Heart left ventricle (tissue), 16 donors: Measurements from ENCODE around the gene NOVA2. TPM values are rescaled to one million over a fixed set of nuclear protein-coding genes. Genes with fewer than 3 reads are reported as not detected.
A peak's percentile ranks its signal among the peaks of the same experiment; 100 is the strongest.

Source experiments
- ATAC-seq, 4 donors: fragments of 200-7000 bp; cut with Tn5 transposase; one replicate each; pipeline ENCODE4 v1.9.1; 2020 to 2022; ENCODE audit warnings: moderate library complexity in 4 of 4, mild to moderate bottlenecking in 3 of 4, moderate number of reproducible peaks in 1 of 4
- DNase-seq, 5 donors: peaks; one replicate each; pipeline ENCODE4 v3.0.0-alpha.2; 2020
- H3K27ac ChIP-seq, 12 donors: fragments of 200-600 bp; sonication (generic) in 4 of 12; one replicate each; pipeline versions ENCODE4 v1.5.0 to v1.8.0; 2016 to 2022; ENCODE audit warnings: mild to moderate bottlenecking in 2 of 12
- H3K27me3 ChIP-seq, 9 donors: fragments of 200-600 bp; sonication (generic) in 2 of 9; one replicate each; pipeline versions ENCODE4 v1.5.1 to v1.8.0; 2016 to 2022; ENCODE audit warnings: mild to moderate bottlenecking in 3 of 9
- H3K36me3 ChIP-seq, 9 donors: fragments of 200-600 bp; sonication (generic) in 2 of 9; one replicate each; pipeline versions ENCODE4 v1.5.0 to v1.8.0; 2018 to 2022; ENCODE audit warnings: mild to moderate bottlenecking in 2 of 9
- H3K4me1 ChIP-seq, 12 donors: fragments of 200-600 bp; sonication (generic) in 4 of 12; one replicate each; pipeline versions ENCODE4 v1.5.0 to v1.8.0; 2016 to 2022; ENCODE audit warnings: mild to moderate bottlenecking in 3 of 12
- H3K4me3 ChIP-seq, 12 donors: fragments of 200-600 bp; sonication (generic) in 4 of 12; one replicate each; pipeline versions ENCODE4 v1.5.0 to v1.8.0; 2017 to 2022; ENCODE audit warnings: mild to moderate bottlenecking in 9 of 12, moderate library complexity in 4 of 12
- H3K9me3 ChIP-seq, 12 donors: fragments of 200-600 bp; sonication (generic) in 4 of 12; one replicate each; pipeline versions ENCODE4 v1.5.0 to v1.8.0; 2016 to 2022; ENCODE audit warnings: mild to moderate bottlenecking in 1 of 12
- CTCF ChIP-seq, 12 donors: fragments of 200-600 bp; sonication (generic) in 4 of 12; IDR thresholded peaks; one replicate each; pipeline versions ENCODE4 v1.5.0 to v1.8.0; 2018 to 2022; ENCODE audit warnings: antibody characterized with exemption in 12 of 12, mild to moderate bottlenecking in 5 of 12
- POLR2A ChIP-seq, 2 donors: fragments of 450-650 bp; IDR thresholded peaks; one replicate each; pipeline ENCODE4 v1.6.1; 2017; ENCODE audit warnings: antibody characterized with exemption in 2 of 2, mild to moderate bottlenecking in 2 of 2, moderate library complexity in 2 of 2
- WGBS, 4 donors: extraction: QIAGEN DNeasy Blood & Tissue Kit in 2 of 4; methylation state at CpG; one replicate each; pipeline versions ENCODE4 v1.1.5 to v1.1.7; 2013 to 2018; 5-methylcytosine and 5-hydroxymethylcytosine counted together
- intact Hi-C, 10 donors: fragments of 100-400 bp; cut with DNase I; formaldehyde crosslinking; loops; one replicate each; pipeline versions ENCODE4 v1.11.1 to v1.14.2; 2022
- polyA plus RNA-seq, 2 donors: library from polyadenylated mRNA; stranded (reverse); fragments of 200-250 nt; gene quantifications; one replicate each; pipeline ENCODE4 v1.2.3, GENCODE V29; 2013
- total RNA-seq, 9 donors: library from RNA; depleted of rRNA in 2 of 9; stranded (reverse); fragments of >200 nt in 2 of 9; fragmentation: NEBNext Ultra II Directional in 3 of 9; extraction: Animal tissue kit (Norgen Biotek cat#: 25700) in 3 of 9; gene quantifications; one replicate each; pipeline versions ENCODE4 v1.1.0 to v1.2.4, GENCODE V29; 2016 to 2023
- donor health status: ischemic (EF 13 %, LVEDD 7.1; RV severe dilation, severe dysfunction).
- donor health status: healthy with polysubstance abuse.
- donor health status: DM: no; HTN: yes; CAD: no.
- donor health status: DM: no; HTN: no; CAD: no.
- donor health status: ischemic (EF 25% LVEDD 6.9; RV normal size, moderate dysfunction).
- donor health status: ischemic (EF 25% LVEDD 5.7; RV mildly dilated, moderate dysfunction).
- donor health status: healthy.
- donor health status: DM: yes; HTN: yes; CAD: no.
- donor health status: ischemic (EF 35%, LVEDD 5.7; RV mildly dilated, moderate dysfunction).
- donor health status: nonischemic (EF 11% LVEDD 7.7; RV severe dilation, severe dysfunction).
- donor health status: DM: yes; HTN: yes; CAD: no.
- donor health status: PGD.
- donor health status: ischemic (EF 29% LVEDD 5.4; RV normal size, mild dysfunction).
- donor health status: nonischemic (EF 23%, LVEDD 6.1; RV moderate dilation, normal function).

The NOVA2 gene
- total and polyA plus RNA-seq, 11 donors = 2.2 to 10.0 (median 4.8) TPM

GRCh38 chr19:45934551-45935230 lies 39.0 kb downstream of the NOVA2 start:
- Histone ChIP-seq H3K4me1 (peaks cover 0 to 7% (median 0%) of the 10 kb centered on the region in 12 donors), H3K36me3 (peaks cover 0 to 5% (median 0%) of the 10 kb centered on the region in 9 donors), H3K27ac (no peak overlapping the region), H3K27me3 (peaks cover 0 to 43% (median 11%) of the 10 kb centered on the region in 9 donors), H3K9me3 (no peaks in the 10 kb centered on the region), H3K4me3 (no peak overlapping the region)
- ATAC-seq (no peak), DNase-seq (no peak)
- intact Hi-C loops = no loop called here
- TF ChIP-seq CTCF (IDR thresholded peaks at IDR 0.05) (no peak), POLR2A (IDR thresholded peaks at IDR 0.05) (no peak)
- WGBS, 4 donors = 34 to 42% (median 39%) methylated on average over 19 of the region's 19 CpGs

GRCh38 chr19:45933759-45934158 lies 39.9 kb downstream of the NOVA2 start:
- Histone ChIP-seq H3K36me3 (peaks cover 0 to 5% (median 0%) of the 10 kb centered on the region in 9 donors), H3K27me3 (peaks cover 0 to 42% (median 7%) of the 10 kb centered on the region in 9 donors), H3K4me1 (peaks cover 0 to 3% (median 0%) of the 10 kb centered on the region in 12 donors), H3K9me3 (no peaks in the 10 kb centered on the region), H3K27ac (no peak overlapping the region), H3K4me3 (no peak overlapping the region)
- WGBS, 4 donors = 63 to 74% (median 70%) methylated on average over 9 of the region's 9 CpGs
- TF ChIP-seq POLR2A (IDR thresholded peaks at IDR 0.05) (no peak), CTCF (IDR thresholded peaks at IDR 0.05) (no peak)
- DNase-seq = no peak
- intact Hi-C loops = no loop called here
- no peak for ATAC-seq

- DNase-seq (no peak), ATAC-seq (no peak)
- H3K27ac ChIP-seq = no peak overlapping the region
- no peak for TF ChIP-seq POLR2A (IDR thresholded peaks at IDR 0.05)
- peak in 3 of 12 donors; percentile 10 to 25 (median 10) for TF ChIP-seq CTCF (IDR thresholded peaks at IDR 0.05)
- no peaks in the 10 kb centered on the region for H3K9me3 ChIP-seq
- H3K4me3 ChIP-seq = no peak overlapping the region
- H3K4me1 ChIP-seq = peaks cover 0 to 9% (median 3%) of the 10 kb centered on the region in 12 donors
- intact Hi-C loops = no loop called here
- no peaks in the 10 kb centered on the region for H3K36me3 ChIP-seq
- H3K27me3 ChIP-seq = peaks cover 0 to 25% (median 7%) of the 10 kb centered on the region in 9 donors
- WGBS, 4 donors = 55 to 75% (median 65%) methylated on average over 3 of the region's 3 CpGs
These were observed 42.6 kb downstream of the NOVA2 start for GRCh38 chr19:45931055-45931454.

GRCh38 chr19:45929247-45929646 lies 44.4 kb downstream of the NOVA2 start:
- 65 to 78% (median 77%) methylated on average over 2 of the region's 2 CpGs for WGBS, 4 donors
- intact Hi-C loops = loop anchor here in 5 of 10 donors (5.0 to 10.0 kb wide), 4 partner anchors 63 to 88 kb away; no protein-coding TSS in a partner anchor
- DNase-seq = no peak
- no peaks in the 10 kb centered on the region for H3K9me3 ChIP-seq
- no peak overlapping the region for H3K27ac ChIP-seq
- H3K36me3 ChIP-seq = no peaks in the 10 kb centered on the region
- no peak overlapping the region for H3K4me3 ChIP-seq
- H3K27me3 ChIP-seq = peaks cover 0 to 11% (median 3%) of the 10 kb centered on the region in 9 donors
- no peak for ATAC-seq
- H3K4me1 ChIP-seq = peaks cover 0 to 9% (median 3%) of the 10 kb centered on the region in 12 donors
- TF ChIP-seq CTCF (IDR thresholded peaks at IDR 0.05) (no peak), POLR2A (IDR thresholded peaks at IDR 0.05) (no peak)
